CD4-positive, alpha-beta T cell treated with Interleukin-12 subunit alpha and Interleukin-12 subunit beta, for 1 hour (primary cell): ENCODE results near the gene HS6ST2.
"Not testable (repeated sequence)": the region's sequence is repeated elsewhere in the genome, so short reads cannot be mapped to it uniquely, and the experiment has no call there.

Experiments used
- DNase-seq: peaks from one replicate; pipeline ENCODE4 v3.0.0-alpha.2; 2020

The HS6ST2 gene

GRCh38 chrX:132933170-132933569, 25.3 kb downstream of the HS6ST2 start:
- DNase-seq = no peak

GRCh38 chrX:132924426-132924825, 34.0 kb downstream of the HS6ST2 start:
- DNase-seq = no peak

GRCh38 chrX:132918523-132918922, 39.9 kb downstream of the HS6ST2 start:
- no peak for DNase-seq

GRCh38 chrX:132916349-132916748, 42.1 kb downstream of the HS6ST2 start:
- no peak for DNase-seq

- DNase-seq = no peak
Measured at GRCh38 chrX:132909643-132910042, 48.8 kb downstream of the HS6ST2 start.

GRCh38 chrX:132908891-132909290, 49.5 kb downstream of the HS6ST2 start:
- no peak for DNase-seq

GRCh38 chrX:132900633-132901293, 57.7 kb downstream of the HS6ST2 start:
- DNase-seq = no peak

GRCh38 chrX:132887569-132887968, 70.9 kb downstream of the HS6ST2 start:
- DNase-seq = no peak

GRCh38 chrX:132883358-132883915, 75.0 kb downstream of the HS6ST2 start:
- no peak for DNase-seq

GRCh38 chrX:132880753-132881152, 77.7 kb downstream of the HS6ST2 start:
- not testable (repeated sequence) for DNase-seq

GRCh38 chrX:132877954-132878536, 80.4 kb downstream of the HS6ST2 start:
- no peak for DNase-seq

GRCh38 chrX:132876523-132877338, 81.7 kb downstream of the HS6ST2 start:
- no peak for DNase-seq

- no peak for DNase-seq
Measured at GRCh38 chrX:132875650-132876522, 82.5 kb downstream of the HS6ST2 start.

- DNase-seq = no peak
Measured at GRCh38 chrX:132862562-132862961, 95.9 kb downstream of the HS6ST2 start.

GRCh38 chrX:132861076-132861475, 97.4 kb downstream of the HS6ST2 start:
- DNase-seq = no peak

- no peak for DNase-seq
Measured at GRCh38 chrX:132860200-132860599, 98.2 kb downstream of the HS6ST2 start.

- no peak for DNase-seq
Measured at GRCh38 chrX:132858018-132858417, 100.4 kb downstream of the HS6ST2 start.

GRCh38 chrX:132855780-132856341, 102.6 kb downstream of the HS6ST2 start:
- DNase-seq = no peak

GRCh38 chrX:132853040-132853439, 105.4 kb downstream of the HS6ST2 start:
- DNase-seq = no peak

- no peak for DNase-seq
Measured at GRCh38 chrX:132848296-132848970, 110.0 kb downstream of the HS6ST2 start.

GRCh38 chrX:132843363-132843762, 115.1 kb downstream of the HS6ST2 start:
- no peak for DNase-seq
